Measurements from ENCODE around the gene SFT2D3.

Gene SFT2D3

GRCh38 chr2:127707890-127708648 lies 6.8 kb downstream of the SFT2D3 start:
- DNase-seq (ENCODE audit: low spot score), result no peak

DNA sequence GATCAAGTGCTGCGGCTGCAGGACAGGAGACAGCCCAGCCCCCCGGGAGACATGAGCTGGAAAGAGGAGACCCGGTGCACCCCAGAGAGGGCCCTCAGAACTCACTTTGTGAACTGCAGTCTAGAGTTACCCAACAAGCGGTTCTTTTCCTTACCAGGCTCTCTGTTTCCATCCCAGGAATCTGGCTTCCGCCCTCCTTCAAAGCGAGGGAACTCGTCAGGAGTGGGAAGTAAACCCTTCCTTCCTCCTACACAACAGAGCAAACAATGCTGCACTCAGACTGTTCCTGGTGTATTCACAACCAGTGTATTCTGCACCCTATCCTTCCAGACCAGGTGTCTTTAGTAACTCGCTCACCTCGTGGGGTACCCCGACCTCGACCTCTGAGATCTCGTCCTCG lies 8.0 kb downstream of the SFT2D3 start:
- no peak for DNase-seq (ENCODE audit: low spot score)

- no peak for DNase-seq (ENCODE audit: low spot score)
Observed at GRCh38 chr2:127712999-127713398, 11.7 kb downstream of the SFT2D3 start.

DNA sequence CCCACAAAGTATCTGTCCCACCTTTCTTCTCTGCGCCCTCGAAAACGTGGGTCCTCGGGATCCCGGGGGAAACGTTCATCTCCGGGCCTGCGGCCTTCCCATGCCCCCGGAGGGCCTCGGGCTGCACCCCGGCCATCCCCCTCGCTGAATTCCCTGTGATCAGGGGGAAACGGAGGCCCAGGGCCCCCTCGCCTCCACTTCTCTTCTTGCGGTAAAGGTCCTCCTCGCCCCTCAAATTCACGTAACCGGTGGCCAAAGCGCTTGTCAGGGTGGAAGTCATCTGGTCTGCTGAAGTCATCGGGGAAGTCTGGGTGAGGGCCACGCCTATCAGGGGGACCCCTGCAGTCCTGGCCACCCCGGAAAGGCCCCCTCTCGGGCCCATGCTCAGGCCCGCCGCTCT lies 12.3 kb downstream of the SFT2D3 start:
- no peak for DNase-seq (ENCODE audit: low spot score)

DNA sequence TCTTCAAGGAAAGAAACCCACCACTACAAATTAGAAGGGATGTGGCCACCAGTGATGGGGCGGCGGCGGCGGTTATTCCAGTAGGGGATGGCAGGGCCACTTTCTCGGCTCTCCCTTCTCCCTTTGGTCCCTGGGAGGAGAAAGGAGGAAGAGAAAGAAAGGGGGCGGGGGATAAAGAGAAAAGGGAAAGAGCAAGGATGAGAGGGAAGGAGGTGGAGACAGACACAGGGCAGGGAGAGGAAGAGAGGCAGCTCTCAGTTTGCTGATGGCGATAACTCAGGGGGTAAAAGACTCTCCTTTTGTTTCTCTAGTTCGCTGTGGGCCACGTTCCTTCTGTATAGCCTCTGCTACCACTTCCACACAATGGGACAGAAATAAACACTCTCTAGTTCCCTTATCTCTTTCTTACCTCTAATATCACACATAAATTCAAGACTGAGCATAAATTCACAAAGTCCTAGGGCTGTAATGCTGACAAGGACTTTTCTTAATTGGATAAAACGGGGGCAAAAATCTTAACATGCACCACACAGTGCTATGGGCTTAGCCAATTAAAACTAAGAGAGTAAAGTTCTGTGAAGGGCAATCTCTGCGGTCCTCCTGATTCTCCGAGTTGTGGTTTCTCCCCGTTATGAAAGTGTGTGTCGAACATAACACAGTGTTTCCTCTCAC lies 14.6 kb downstream of the SFT2D3 start:
- no peak for DNase-seq (ENCODE audit: low spot score)

GRCh38 chr2:127718271-127718670 lies 17.0 kb downstream of the SFT2D3 start:
- DNase-seq (ENCODE audit: low spot score), result no peak

DNA sequence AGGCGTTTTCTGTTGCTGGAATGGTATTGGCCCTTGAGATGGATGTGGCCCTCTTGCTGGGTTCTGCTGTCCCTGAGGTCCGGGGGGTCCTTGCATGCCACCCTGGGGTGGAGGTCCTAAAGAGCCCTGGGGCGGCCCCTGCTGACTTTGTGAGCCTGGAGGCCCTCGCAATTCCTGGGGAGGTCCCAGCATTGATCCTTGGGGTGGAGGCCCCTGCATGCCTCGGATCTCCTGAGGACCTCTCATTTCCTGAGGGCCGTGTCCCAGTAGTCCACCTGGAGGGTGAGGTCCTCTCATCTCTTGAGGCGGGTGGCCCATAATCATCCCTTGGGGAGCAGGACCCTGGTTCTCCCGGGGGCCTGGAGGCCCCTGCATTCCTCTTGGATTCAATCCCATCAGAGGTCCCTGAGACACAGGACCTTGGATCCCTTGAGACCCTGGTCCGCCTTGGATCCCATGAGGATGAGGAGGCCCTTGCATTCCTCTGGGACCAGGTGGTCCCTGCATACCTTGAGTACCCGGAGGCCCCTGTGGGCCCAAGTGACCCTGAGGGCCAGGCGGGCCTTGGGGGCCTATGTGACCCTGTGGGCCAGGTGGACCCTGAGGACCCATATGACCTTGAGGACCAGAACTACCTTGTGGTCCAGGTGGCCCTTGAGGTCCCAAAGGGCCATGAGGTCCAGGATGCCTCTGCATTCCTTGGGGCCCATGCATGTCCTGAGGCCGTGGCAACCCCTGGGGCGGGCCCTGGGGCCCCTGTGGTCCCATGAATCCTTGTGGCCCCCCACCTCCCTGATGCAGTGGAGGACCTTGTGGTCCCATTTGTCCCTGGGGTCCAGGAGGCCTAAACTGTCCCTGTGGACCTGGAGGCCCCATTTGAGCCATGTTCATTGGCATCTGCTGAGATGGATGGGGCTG lies 18.3 kb downstream of the SFT2D3 start:
- no peak for DNase-seq (ENCODE audit: low spot score)

- DNase-seq (ENCODE audit: low spot score), result no peak
Observed at GRCh38 chr2:127721311-127721977, 20.1 kb downstream of the SFT2D3 start.

DNA sequence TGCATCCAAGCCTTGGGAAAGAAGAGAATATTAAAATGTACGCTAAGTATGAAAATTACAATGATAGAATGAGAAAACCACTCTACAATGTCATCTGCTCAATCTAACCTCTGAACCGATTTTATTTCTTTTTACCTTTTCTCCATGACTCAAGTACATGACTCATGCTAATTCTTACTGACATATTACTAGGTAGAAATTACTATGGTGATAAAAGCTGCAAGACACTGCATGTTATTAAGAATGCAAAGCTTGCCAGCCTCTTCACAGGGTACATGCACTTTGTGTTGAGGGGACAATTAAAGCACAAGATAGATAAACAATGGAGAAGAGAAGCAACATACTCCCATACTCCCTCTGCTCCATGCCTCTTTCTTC lies 20.7 kb downstream of the SFT2D3 start:
- no peak for DNase-seq (ENCODE audit: low spot score)

GRCh38 chr2:127722807-127723206 lies 21.5 kb downstream of the SFT2D3 start:
- DNase-seq (ENCODE audit: low spot score), result no peak

DNA sequence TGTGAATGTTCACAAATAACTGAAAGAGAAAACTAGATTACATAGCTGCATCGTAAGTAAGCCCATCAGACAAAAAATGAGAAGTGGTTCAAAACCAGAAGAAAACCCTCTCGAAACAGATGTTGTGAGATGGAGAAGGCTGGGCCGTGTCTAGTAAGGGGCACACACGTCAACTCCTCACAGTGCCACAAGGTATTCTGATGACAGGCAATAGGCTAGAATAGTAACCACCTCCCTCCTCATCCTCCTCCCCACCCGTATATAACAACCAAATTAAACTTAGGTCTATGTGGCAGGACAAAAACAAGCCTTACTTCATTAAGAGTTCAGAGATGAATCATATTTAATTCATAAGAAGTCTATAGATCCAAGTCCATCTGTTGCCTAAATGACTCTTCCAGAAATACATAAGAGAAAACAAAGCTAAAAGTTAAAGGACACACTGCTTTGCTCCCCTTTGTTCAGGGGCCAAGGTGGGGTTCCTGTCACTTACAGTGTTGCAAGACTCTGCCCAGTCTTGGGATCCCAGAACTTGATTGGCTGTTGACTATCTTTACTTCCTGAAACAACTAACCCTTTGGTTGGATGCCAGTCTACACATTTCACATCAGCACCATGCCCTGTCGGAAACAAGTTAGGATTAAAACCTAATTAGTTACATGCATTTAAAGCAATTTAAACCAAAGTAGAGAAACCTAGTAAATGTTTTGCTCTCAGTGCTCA lies 25.0 kb downstream of the SFT2D3 start:
- no peak for DNase-seq (ENCODE audit: low spot score)

DNA sequence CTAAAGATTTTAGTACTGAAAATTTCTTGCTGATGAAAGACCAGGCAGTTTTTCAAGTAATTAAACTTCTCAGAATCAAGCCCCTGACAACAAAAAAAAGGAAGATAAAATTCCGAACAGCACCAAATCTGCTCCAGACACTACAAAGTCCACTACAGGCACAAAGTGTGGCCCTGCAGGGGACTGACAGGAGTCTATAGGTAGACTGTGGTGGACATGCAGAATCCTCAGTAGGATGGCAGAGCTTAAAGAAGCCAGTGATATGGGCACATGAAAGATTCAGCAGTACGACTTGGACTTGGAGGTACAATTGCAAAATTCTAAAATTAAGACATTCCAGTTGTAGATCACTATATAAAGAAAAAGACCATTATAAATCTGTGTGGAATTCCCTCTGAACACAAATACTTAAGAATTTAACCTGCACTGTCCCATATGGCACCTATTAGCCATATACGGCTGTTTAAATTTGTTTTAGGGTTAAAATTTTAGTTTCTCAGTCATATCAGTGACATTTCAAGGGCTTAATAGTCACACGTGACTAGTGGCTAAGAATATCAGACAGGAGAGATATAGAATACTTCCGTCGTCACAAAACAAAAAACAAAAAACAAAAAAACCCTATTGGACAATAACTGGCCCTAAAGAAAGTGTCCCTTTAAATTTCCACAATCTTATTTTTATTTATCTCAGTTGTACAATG lies 32.0 kb downstream of the SFT2D3 start:
- no peak for DNase-seq (ENCODE audit: low spot score)

DNA sequence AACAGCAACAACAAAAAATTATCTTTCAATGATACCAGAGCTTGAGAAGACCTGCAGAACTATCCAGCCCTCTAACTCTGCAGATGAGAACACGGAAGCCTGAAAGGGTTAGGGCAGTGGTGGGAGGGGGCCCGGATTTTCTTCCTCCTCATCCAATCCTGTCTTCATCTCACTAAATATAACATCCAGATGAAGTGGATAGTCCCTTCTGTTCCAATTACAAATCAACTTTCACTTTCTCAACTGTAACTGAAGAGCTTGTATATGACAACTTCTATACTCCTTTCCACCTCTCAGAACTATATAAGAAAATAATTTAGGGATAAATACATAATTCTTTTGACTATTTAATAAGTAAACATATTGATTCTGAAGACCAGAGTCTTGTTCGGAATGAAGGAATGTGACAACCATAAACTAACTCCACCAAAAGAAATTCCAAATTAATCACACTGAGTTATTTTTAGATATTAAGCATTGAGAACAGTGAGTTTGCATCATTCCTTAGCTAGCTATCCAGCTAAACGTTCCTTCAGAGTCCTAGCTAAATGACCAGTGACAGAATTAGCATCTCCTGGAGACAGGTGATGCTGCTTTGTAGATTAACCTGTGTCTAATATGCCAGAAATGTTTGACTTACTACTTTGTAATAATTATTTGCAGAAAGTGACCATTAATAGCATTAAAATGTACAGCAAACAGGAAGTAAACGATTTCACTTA lies 32.7 kb downstream of the SFT2D3 start:
- DNase-seq (ENCODE audit: low spot score), result no peak

GRCh38 chr2:127735044-127735443 lies 33.7 kb downstream of the SFT2D3 start:
- no peak for DNase-seq (ENCODE audit: low spot score)

- no peak for DNase-seq (ENCODE audit: low spot score)
Observed at GRCh38 chr2:127735537-127736399, 34.5 kb downstream of the SFT2D3 start.

DNA sequence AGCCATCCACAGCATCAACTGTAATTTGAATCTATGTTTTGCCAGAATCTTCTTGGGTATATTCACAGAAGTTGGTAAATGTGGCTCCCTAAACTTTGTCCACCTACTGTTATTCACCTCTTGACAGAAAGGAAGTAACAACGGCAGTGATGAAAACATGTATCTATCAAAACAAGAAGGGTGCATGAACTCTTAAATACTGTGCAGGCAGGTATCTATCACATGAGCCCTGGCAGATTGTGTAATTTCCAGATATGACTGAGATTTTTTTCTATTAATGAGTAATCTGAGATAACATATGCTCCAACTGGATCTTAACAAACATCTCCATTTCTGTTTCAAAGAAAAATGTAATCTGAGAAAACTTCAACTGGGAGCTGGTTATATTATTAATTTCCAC lies 36.6 kb downstream of the SFT2D3 start:
- DNase-seq (ENCODE audit: low spot score), result no peak

GRCh38 chr2:127739800-127740199 lies 38.5 kb downstream of the SFT2D3 start:
- no peak for DNase-seq (ENCODE audit: low spot score)

GRCh38 chr2:127740665-127741288 lies 39.5 kb downstream of the SFT2D3 start:
- no peak for DNase-seq (ENCODE audit: low spot score)

Data from SW480 (cell line).